Coronary artery (tissue), 2 donors: Measurements from ENCODE around the gene PHLDB2.

Experiments used
- DNase-seq: peaks from one replicate; pipeline ENCODE4 v3.0.0-alpha.2; 2017; ENCODE audit warnings: low spot score
- H3K27ac ChIP-seq, 2 donors: fragments of 200-600 bp; sonication (generic); one replicate each; pipeline ENCODE4 v1.5.1; 2016 to 2019
- H3K4me3 ChIP-seq: fragments of 200-600 bp; sonication (generic); 2 replicates; pipeline ENCODE4 v1.5.1; 2016; ENCODE audit warnings: mild to moderate bottlenecking, moderate library complexity
- TF ChIP-seq, protein P1 (sequence below): fragments of 200-600 bp; sonication (generic); IDR thresholded peaks from one replicate; pipeline ENCODE4 v1.5.1; 2019; ENCODE audit warnings: antibody characterized with exemption

The PHLDB2 gene

DNA sequence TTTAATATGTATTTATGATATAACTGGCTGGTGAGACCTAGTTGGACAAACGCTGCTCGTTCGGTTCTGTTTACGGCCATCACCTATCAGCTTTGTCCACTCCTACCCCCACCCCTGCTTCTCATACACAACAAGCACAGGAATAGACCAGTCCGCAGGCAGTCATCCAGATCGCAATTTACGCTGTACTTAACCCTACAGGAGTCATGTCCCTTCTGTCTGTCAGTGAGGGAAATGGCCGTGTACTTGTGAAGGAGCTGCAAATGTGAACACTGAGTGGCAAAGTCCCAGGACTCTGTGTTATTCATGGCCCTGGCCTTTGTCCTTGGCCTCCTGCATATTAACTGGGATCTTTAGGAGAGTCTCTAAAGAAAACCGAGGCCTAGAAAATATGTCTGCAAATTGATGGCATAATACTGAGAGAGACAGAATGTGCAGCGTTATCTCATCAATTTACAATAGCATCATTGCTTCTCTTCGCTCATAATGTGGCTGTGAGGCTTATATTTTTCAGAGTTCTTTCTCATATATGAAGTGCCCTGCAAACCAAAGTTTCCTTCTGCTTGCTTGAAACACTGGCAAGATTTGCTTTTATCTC, 112.6 kb downstream of the PHLDB2 start:
- DNase-seq: no peak
- H3K27ac ChIP-seq: no peak overlapping the region
- TF ChIP-seq, protein P1, sequence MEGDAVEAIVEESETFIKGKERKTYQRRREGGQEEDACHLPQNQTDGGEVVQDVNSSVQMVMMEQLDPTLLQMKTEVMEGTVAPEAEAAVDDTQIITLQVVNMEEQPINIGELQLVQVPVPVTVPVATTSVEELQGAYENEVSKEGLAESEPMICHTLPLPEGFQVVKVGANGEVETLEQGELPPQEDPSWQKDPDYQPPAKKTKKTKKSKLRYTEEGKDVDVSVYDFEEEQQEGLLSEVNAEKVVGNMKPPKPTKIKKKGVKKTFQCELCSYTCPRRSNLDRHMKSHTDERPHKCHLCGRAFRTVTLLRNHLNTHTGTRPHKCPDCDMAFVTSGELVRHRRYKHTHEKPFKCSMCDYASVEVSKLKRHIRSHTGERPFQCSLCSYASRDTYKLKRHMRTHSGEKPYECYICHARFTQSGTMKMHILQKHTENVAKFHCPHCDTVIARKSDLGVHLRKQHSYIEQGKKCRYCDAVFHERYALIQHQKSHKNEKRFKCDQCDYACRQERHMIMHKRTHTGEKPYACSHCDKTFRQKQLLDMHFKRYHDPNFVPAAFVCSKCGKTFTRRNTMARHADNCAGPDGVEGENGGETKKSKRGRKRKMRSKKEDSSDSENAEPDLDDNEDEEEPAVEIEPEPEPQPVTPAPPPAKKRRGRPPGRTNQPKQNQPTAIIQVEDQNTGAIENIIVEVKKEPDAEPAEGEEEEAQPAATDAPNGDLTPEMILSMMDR: no peak

DNA sequence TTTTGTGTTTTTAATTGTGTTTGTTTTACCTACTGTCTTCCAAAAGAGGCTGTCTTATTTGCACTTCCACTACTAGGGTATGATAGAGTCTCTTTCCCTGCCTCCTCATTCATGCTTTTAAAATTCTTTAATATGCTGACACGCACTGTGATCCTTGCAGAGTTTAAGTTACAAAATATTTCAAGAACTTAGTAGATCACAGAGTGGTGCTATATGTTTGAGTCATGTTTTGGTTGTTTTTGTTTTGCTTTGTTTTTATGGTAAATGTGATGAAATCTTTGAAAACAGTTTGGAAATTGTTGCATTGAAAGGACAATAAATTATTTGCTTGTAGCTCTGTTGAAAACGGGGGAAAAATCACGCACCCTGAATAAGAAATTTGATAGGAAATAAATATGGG, 113.8 kb downstream of the PHLDB2 start:
- TF ChIP-seq, protein P1: no peak
- Histone ChIP-seq H3K27ac (no peak overlapping the region), H3K4me3 (no peak overlapping the region)
- no peak for DNase-seq

More for the DNA sequence above, 112.6 kb downstream of the PHLDB2 start:
- H3K4me3 ChIP-seq: no peak overlapping the region

DNA sequence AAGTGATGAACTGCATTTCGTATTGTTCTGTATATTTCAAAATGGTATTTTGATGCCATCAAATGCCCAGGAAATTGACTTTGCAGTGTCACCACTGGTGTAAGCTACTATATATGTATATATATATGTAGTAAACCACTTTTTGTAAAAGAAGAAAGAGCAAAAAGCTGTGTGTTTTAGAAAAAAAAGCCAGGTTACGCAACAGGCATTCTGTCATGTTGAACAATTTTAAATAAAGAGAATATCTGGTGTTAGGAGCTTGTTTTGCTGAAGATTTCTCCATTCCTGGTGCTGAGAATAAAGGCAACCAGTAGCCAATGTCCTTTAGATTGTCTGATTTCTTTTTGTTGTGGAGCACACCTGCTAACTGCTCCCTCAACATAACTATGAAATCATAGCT, 116.1 kb downstream of the PHLDB2 start:
- no peak overlapping the region for H3K4me3 ChIP-seq
- no peak for DNase-seq

DNA sequence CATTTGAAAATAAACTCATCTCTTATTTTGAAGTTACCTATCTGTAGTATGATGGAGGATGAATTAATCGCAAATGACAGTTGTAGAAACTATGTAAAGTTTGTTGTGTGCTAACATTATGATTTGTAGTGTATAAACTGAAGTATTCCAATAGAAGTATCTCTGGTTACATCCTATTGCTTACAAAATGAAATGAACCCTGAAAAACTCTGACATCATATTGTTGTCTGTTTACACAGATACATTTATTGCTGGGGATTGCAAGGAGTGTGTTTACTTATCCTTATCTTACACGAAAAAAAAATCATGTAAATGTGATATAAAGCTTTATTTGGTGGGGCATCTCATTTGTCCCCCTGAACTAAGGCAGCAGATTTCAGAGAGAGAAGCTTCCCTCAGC, 117.2 kb downstream of the PHLDB2 start:
- Histone ChIP-seq H3K4me3 (no peak overlapping the region), H3K27ac (no peak overlapping the region)
- TF ChIP-seq, protein P1: no peak
- no peak for DNase-seq

More for the DNA sequence above, 116.1 kb downstream of the PHLDB2 start:
- no peak overlapping the region for H3K27ac ChIP-seq
- TF ChIP-seq, protein P1: no peak

DNA sequence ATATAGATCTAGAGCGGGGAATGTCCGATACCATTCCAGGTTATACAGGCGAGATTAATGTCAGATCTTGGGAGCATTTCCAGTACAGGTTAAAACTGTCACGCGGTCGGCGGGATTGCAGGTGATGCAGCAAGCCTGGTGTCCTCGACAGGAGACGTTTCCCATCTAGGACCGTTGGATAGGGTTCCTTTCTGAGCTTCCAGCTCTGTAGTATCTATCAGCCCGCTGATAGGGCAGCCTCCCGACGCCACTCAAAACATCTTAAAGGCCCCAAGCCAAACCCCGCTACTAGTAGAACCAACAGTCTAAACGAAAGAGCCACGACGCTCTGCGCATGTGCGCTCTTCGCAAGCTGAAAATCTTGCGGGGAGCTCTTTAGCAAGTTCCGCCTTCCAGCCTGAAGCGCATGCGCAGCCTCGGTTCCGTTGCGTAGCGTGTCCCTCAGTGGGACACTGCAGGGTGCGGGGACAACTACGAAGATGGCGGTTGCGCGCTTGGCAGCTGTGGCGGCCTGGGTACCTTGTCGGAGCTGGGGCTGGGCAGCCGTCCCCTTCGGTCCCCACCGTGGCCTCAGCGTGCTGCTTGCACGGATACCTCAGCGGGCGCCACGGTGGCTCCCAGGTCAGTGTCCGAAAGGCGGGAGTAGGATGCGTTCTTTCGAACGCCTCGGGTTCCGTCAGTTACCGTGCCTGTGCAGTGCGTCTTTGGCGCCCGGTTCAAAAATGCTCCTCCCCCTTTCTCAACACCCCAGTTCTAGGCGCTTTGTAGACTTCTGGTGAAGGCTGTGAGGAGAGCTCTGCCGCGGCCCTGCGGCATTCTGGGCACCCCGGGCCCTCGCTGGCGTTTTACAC, 119.7 kb downstream of the PHLDB2 start, which contains the start of gene ABHD10:
TSS of gene ABHD10 (plus strand) at position 444 of the 851 bp plus-strand sequence. CDS start at position 480, 36 bp downstream.
- TF ChIP-seq, protein P1: no peak

DNA sequence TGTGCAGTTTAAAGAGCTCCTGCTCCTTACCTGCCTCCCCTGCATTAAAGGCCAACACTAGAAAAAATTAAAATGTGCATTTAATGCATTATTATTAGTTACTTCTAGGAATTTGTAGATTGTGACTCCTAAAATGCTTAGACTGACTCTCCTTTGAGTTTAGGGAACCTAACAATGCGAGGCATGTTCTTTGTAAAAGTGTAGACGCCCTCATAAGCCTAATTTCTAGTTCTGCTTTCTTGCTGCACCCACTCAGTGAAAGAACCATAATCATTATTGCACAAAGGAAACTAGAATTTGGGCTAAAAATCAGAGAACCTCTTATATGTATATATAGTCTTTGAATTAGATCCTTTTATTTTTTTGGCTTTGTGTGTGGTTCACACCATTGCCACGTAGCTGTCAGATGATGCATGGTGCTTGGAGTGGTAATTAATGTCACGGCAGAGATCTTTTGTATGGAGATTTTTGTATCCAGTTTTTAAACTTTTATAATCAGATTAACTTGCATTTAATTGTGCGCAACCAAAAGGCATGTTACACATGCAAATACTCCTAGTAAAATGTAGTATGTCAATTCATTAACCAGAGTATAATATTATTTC, 120.5 kb downstream of the PHLDB2 start:
- TF ChIP-seq, protein P1: no peak
- H3K27ac ChIP-seq: peak overlapping the region; percentile 72 to 89
- H3K4me3 ChIP-seq: peak overlapping the region; percentile 93
- no peak for DNase-seq

More for the DNA sequence above, 119.7 kb downstream of the PHLDB2 start, which contains the start of gene ABHD10:
- Histone ChIP-seq H3K27ac (peak within 1 kb of the TSS; percentile 72 to 89), H3K4me3 (peak within 1 kb of the TSS; percentile 93)
- DNase-seq: peak; percentile 95
